ENCODE measurements around the gene TNS4. TPM values are rescaled to one million over a fixed set of nuclear protein-coding genes. Genes with fewer than 3 reads are reported as not detected.

TNS4 gene
- total and polyA plus RNA-seq, 8 donors: 0.18 to 23.2 (median 0.76) TPM; not detected in 2

DNA sequence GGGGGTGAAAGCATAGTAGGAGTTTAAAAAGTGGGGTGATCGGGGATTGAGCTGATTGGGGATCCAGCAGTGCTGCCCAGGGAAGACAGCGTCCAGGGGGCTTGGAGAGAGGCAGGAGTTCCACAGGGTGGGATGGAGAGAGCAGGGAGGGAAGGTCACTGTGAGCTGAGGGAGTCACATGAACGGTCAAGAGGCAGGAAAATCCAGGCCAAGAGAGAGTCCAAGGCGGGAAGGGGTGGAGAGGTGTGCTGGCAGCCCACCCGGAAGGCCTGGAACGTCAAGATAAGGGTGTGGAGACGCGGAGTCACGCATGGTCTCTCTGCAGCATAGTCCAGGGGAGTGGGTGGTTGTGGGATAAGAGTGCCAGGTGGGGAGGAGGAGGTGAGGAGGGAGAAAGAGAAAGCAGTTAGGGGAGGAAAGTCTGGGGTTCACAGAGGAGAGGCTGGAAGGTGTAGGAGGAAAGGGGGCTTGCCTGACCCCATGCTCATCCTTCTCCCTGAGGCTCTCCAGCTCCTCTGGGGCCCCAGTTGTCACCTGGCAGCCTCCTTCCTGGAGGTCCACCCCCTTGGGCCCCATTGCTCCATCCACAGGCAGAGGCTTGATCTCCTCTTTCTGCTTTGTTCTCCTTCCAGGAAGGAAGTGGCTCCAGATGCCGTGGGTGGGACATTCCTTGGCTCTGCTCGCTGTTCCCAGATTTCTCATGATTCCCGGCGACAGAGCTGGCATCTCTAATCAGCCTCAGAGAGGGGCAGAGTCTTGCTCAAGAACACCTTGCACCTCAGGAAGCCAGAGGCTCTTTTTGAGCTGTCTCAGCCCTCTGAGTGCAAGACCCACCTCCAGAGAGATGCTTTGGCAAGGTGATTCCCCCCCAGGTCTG, 35.1 kb upstream of the TNS4 start:
- Histone ChIP-seq H3K36me3 (no peaks in the 10 kb centered on the region), H3K4me1 (peaks cover 27 to 72% (median 54%) of the 10 kb centered on the region in 4 donors), H3K9me3 (no peaks in the 10 kb centered on the region), H3K27me3 (no peaks in the 10 kb centered on the region), H3K27ac (peak overlapping the region; percentile 26 to 94 (median 92)), H3K4me3 (no peak overlapping the region)
- TF ChIP-seq EP300 (IDR thresholded peaks at IDR 0.05) (peak; percentile 74), CTCF (IDR thresholded peaks at IDR 0.05) (no peak), POLR2AphosphoS5 (IDR thresholded peaks at IDR 0.05) (peak; percentile 45 to 71 (median 46)), POLR2A (IDR thresholded peaks at IDR 0.05) (no peak)
- WGBS, 5 donors: 30 to 43% (median 37%) methylated on average over 12 to 13 of the region's 13 CpGs
- DNase-seq: peak in 1 of 2 donors; percentile 61
- intact Hi-C loops (cut with DNase I; ENCODE audit: low total_unique reads): no loop called here

GRCh38 chr17:40535924-40536294, 34.5 kb upstream of the TNS4 start:
- DNase-seq: no peak

GRCh38 chr17:40535438-40535837, 34.0 kb upstream of the TNS4 start:
- WGBS, 5 donors: 86 to 96% (median 93%) methylated on average over 4 of the region's 4 CpGs
- TF ChIP-seq EP300 (IDR thresholded peaks at IDR 0.05) (no peak), CTCF (IDR thresholded peaks at IDR 0.05) (no peak), POLR2AphosphoS5 (IDR thresholded peaks at IDR 0.05) (no peak), POLR2A (IDR thresholded peaks at IDR 0.05) (no peak)
- peaks cover 21 to 64% (median 46%) of the 10 kb centered on the region in 4 donors for H3K4me1 ChIP-seq

More at GRCh38 chr17:40535924-40536294, 34.5 kb upstream of the TNS4 start:
- Histone ChIP-seq H3K27ac (peak overlapping the region in 4 of 5 donors; percentile 89 to 94 (median 93)), H3K4me1 (peaks cover 21 to 66% (median 47%) of the 10 kb centered on the region in 4 donors), H3K9me3 (no peaks in the 10 kb centered on the region), H3K36me3 (no peaks in the 10 kb centered on the region), H3K27me3 (no peaks in the 10 kb centered on the region), H3K4me3 (no peak overlapping the region)
- TF ChIP-seq POLR2AphosphoS5 (IDR thresholded peaks at IDR 0.05): peak in 2 of 3 donors; percentile 12 to 26
- TF ChIP-seq CTCF (IDR thresholded peaks at IDR 0.05): no peak
- WGBS, 5 donors: 43 to 71% (median 59%) methylated on average over 3 of the region's 3 CpGs
- intact Hi-C loops (cut with DNase I; ENCODE audit: low total_unique reads): no loop called here

DNA sequence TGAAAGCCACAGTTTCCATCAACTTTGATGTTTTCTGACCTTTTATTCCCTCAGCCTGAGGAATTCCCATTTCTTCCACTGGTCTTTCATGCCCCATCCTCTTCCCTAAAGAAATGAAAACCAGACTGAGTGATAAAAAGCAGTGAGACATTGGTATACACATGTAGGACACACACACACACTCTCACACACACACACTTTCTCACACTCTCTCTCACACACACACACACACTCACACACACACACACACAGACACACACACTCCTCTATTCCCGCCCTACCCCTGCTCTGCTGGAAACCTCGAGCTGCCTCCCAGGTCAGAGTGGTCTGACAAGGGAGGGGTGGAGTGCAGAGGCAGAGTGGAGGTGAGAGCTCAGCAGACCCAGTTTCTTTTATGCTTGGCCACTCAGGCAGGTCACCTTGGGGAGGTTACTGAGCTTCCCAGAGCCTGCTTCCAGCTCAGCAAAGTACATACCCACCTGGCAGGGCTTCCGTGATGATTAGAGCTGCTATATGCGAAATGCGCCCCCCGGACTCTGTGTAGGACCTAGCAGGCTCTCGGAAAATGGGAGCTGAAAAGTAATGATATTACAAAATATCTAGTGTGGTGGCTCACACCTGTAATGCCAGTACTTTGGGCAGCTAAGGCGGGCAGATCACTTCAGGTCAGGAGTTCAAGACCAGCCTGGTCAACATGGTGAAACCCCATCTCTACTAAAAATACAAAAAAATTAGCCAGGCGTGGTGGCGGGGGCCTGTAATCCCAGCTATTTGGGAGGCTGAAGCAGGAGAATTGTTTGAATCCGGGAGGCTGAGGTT, 33.2 kb upstream of the TNS4 start:
- peaks cover 21 to 64% (median 46%) of the 10 kb centered on the region in 4 donors for H3K4me1 ChIP-seq
- H3K4me3 ChIP-seq: no peak overlapping the region
- no peaks in the 10 kb centered on the region for H3K27me3 ChIP-seq
- DNase-seq: peak in 1 of 2 donors; percentile 61
- H3K27ac ChIP-seq: peak overlapping the region in 4 of 5 donors; percentile 39 to 94 (median 90)
- TF ChIP-seq POLR2A (IDR thresholded peaks at IDR 0.05) (no peak), EP300 (IDR thresholded peaks at IDR 0.05) (no peak), CTCF (IDR thresholded peaks at IDR 0.05) (no peak), POLR2AphosphoS5 (IDR thresholded peaks at IDR 0.05) (no peak)
- WGBS, 5 donors: 78 to 84% (median 82%) methylated on average over 11 of the region's 11 CpGs
- H3K36me3 ChIP-seq: no peaks in the 10 kb centered on the region
- intact Hi-C loops (cut with DNase I; ENCODE audit: low total_unique reads): no loop called here
- H3K9me3 ChIP-seq: no peaks in the 10 kb centered on the region

More at GRCh38 chr17:40535438-40535837, 34.0 kb upstream of the TNS4 start:
- peak overlapping the region in 4 of 5 donors; percentile 89 to 94 (median 93) for H3K27ac ChIP-seq
- intact Hi-C loops (cut with DNase I; ENCODE audit: low total_unique reads): no loop called here
- H3K27me3 ChIP-seq: no peaks in the 10 kb centered on the region
- DNase-seq: no peak
- H3K9me3 ChIP-seq: no peaks in the 10 kb centered on the region
- H3K4me3 ChIP-seq: no peak overlapping the region
- no peaks in the 10 kb centered on the region for H3K36me3 ChIP-seq

Measured in stomach (tissue), 9 donors.